ENCODE data around the gene TRAPPC12.

GRCh38 chr2:3405307-3405706 is 25.8 kb downstream of the TRAPPC12 start:
- TF ChIP-seq YY1 (IDR thresholded peaks at IDR 0.05; ENCODE audit: insufficient read depth, insufficient read length): no peak
- TF ChIP-seq ZNF274 (IDR thresholded peaks at IDR 0.05; ENCODE audit: low read depth, low read length): no peak
